HEK293 (cell line): Measurements from ENCODE around the gene ITPKA.

ENCODE experiments used
- CTCF ChIA-PET: fragments of 350-600 bp; formaldehyde crosslinking; extraction: SDS; loops from one replicate; lab custom pipeline; 2021; ENCODE audit warnings: antibody characterized with exemption; lab: Yijun Ruan, JAX
- POLR2A ChIA-PET: fragments of 300-600 bp; formaldehyde crosslinking; extraction: SDS; loops from one replicate; lab custom pipeline; 2020; ENCODE audit warnings: antibody characterized with exemption, inconsistent platforms; lab: Yijun Ruan, JAX
- H3K27ac ChIP-seq: fragments of 200-500 bp; sonication (Bioruptor generic); 2 replicates; pipeline ENCODE4 v1.5.1; 2014; ENCODE audit warnings: low read depth, low read length, control low read depth, inconsistent platforms; ENCODE audit errors: extremely low read depth
- H3K36me3 ChIP-seq, 2 experiments: fragments of 200-500 bp in 1 of 2; sonication (Bioruptor generic) in 1 of 2; 1 replicate in 1 of 2; 2 replicates in 1 of 2; pipeline ENCODE4 v1.5.1; 2014 to 2017; ENCODE audit warnings: inconsistent platforms in 2 of 2, low read length in 2 of 2; ENCODE audit not compliant: control insufficient read depth in 2 of 2, insufficient read depth in 1 of 2
- H3K4me1 ChIP-seq: fragments of 200-500 bp; sonication (Bioruptor generic); 2 replicates; pipeline ENCODE4 v1.5.1; 2014; ENCODE audit warnings: mild to moderate bottlenecking, low read length, inconsistent platforms; ENCODE audit not compliant: control insufficient read depth, insufficient read depth
- H3K4me3 ChIP-seq: 2 replicates; pipeline ENCODE4 v1.5.1; 2011; ENCODE audit warnings: low read depth, mild to moderate bottlenecking, control low read depth, low read length, moderate library complexity
- H3K9me3 ChIP-seq: fragments of 200-500 bp; sonication (Bioruptor generic); 2 replicates; pipeline ENCODE4 v1.5.1; 2014; ENCODE audit warnings: low read depth, low read length, inconsistent platforms; ENCODE audit not compliant: control insufficient read depth, insufficient read depth
- ELK4 ChIP-seq: IDR thresholded peaks from 2 replicates; pipeline ENCODE4 v1.6.1; 2011; ENCODE audit warnings: mild to moderate bottlenecking, low read depth, low read length, borderline replicate concordance
- FEZF1 ChIP-seq: fragments of 450-650 bp; formaldehyde crosslinking; IDR thresholded peaks from 2 replicates; pipeline ENCODE4 v1.5.1; 2016; ENCODE audit warnings: missing biosample characterization, missing genetic modification characterization
- IKZF3 ChIP-seq: fragments of 450-650 bp; IDR thresholded peaks from 2 replicates; pipeline ENCODE4 v1.5.0; 2018; ENCODE audit warnings: missing biosample characterization, mild to moderate bottlenecking, missing genetic modification characterization, moderate library complexity
- KLF16 ChIP-seq: fragments of 450-650 bp; formaldehyde crosslinking; IDR thresholded peaks from 2 replicates; pipeline ENCODE4 v1.5.1; 2017; ENCODE audit warnings: missing biosample characterization, missing genetic modification characterization
- MYNN ChIP-seq: fragments of 450-650 bp; formaldehyde crosslinking; IDR thresholded peaks from 2 replicates; pipeline ENCODE4 v1.5.1; 2016; ENCODE audit warnings: missing biosample characterization, missing genetic modification characterization, borderline replicate concordance
- PRDM4 ChIP-seq: fragments of 450-650 bp; formaldehyde crosslinking; IDR thresholded peaks from 2 replicates; pipeline ENCODE4 v1.5.1; 2017; ENCODE audit warnings: missing biosample characterization, missing genetic modification characterization
- SP7 ChIP-seq: fragments of 450-650 bp; formaldehyde crosslinking; IDR thresholded peaks from 2 replicates; pipeline ENCODE4 v1.5.1; 2016; ENCODE audit warnings: missing biosample characterization, missing genetic modification characterization
- ZBTB8A ChIP-seq: fragments of 450-650 bp; formaldehyde crosslinking; IDR thresholded peaks from 2 replicates; pipeline ENCODE4 v1.5.1; 2016; ENCODE audit warnings: missing biosample characterization, missing genetic modification characterization
- ZNF114 ChIP-seq: fragments of 450-650 bp; formaldehyde crosslinking; IDR thresholded peaks from 2 replicates; pipeline ENCODE4 v1.5.0; 2017; ENCODE audit warnings: missing biosample characterization, missing genetic modification characterization
- ZNF157 ChIP-seq: fragments of 450-650 bp; formaldehyde crosslinking; IDR thresholded peaks from 2 replicates; pipeline ENCODE4 v1.5.1; 2016; ENCODE audit warnings: missing biosample characterization, missing genetic modification characterization
- ZNF175 ChIP-seq: fragments of 450-650 bp; formaldehyde crosslinking; IDR thresholded peaks from 2 replicates; pipeline ENCODE4 v1.5.1; 2016; ENCODE audit warnings: missing biosample characterization, missing genetic modification characterization
- ZNF311 ChIP-seq: fragments of 450-650 bp; formaldehyde crosslinking; IDR thresholded peaks from 2 replicates; pipeline ENCODE4 v1.5.1; 2017; ENCODE audit warnings: missing biosample characterization, missing genetic modification characterization, borderline replicate concordance
- ZNF600 ChIP-seq: fragments of 450-650 bp; formaldehyde crosslinking; IDR thresholded peaks from 2 replicates; pipeline ENCODE4 v1.5.1; 2016; ENCODE audit warnings: missing biosample characterization, missing genetic modification characterization
- ZNF792 ChIP-seq: fragments of 450-650 bp; formaldehyde crosslinking; IDR thresholded peaks from 2 replicates; pipeline ENCODE4 v1.5.1; 2016; ENCODE audit warnings: missing biosample characterization, missing genetic modification characterization
- ZNF830 ChIP-seq: fragments of 450-650 bp; IDR thresholded peaks from 2 replicates; pipeline ENCODE4 v1.5.0; 2018; ENCODE audit warnings: missing biosample characterization, missing genetic modification characterization, low read depth, mild to moderate bottlenecking, moderate library complexity
- ZNF837 ChIP-seq: fragments of 450-650 bp; formaldehyde crosslinking; IDR thresholded peaks from 2 replicates; pipeline ENCODE4 v1.5.1; 2016; ENCODE audit warnings: missing biosample characterization, missing genetic modification characterization
- TF ChIP-seq, protein P1 (sequence below): fragments of 450-650 bp; formaldehyde crosslinking; IDR thresholded peaks from 2 replicates; pipeline ENCODE4 v1.5.1; 2016; ENCODE audit warnings: missing biosample characterization, missing genetic modification characterization

Gene ITPKA

DNA sequence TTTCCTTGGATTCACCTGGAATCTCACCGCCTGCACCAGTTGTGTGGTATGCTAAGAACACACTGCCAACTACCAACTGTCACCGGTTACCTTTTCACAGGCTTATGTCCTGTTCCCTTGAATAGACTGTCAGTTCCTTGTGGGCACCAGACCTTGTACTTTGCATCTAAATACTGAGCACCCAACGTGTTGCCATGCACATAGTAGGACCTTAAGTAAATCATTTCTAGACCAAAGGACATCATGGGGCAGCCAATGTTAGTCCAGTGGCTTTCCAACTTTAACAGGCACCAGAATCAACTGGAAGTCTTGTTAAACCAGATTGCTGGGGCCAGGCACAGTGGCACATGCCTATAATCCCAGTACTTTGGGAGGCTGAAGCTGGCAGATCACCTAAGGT is 51.5 kb downstream of the ITPKA start:
- H3K4me3 ChIP-seq: no peak overlapping the region
- ChIA-PET CTCF (interaction anchor here (1.0 kb wide), 1 partner anchor 12 kb away, joined by 4 read pairs; no protein-coding TSS in a partner anchor), POLR2A (interaction anchor here (0.6 to 1.7 kb wide), 2 partner anchors 31 to 34 kb away, joined by 4 to 5 read pairs; partner anchors contain the start of gene LTK)
- H3K4me1 ChIP-seq: no peaks in the 10 kb centered on the region
- no peak overlapping the region for H3K27ac ChIP-seq
- no peaks in the 10 kb centered on the region for H3K9me3 ChIP-seq
- TF ChIP-seq PRDM4 (tag by site-specific recombination): no peak
- TF ChIP-seq KLF16 (tag by site-specific recombination): no peak
- TF ChIP-seq ZBTB8A (tag by site-specific recombination): no peak
- no peak for TF ChIP-seq ZNF114 (tag by site-specific recombination)
- TF ChIP-seq ZNF175: no peak
- no peak for TF ChIP-seq ELK4
- no peak for TF ChIP-seq FEZF1 (tag by site-specific recombination)
- TF ChIP-seq ZNF792: no peak
- TF ChIP-seq, protein P1, sequence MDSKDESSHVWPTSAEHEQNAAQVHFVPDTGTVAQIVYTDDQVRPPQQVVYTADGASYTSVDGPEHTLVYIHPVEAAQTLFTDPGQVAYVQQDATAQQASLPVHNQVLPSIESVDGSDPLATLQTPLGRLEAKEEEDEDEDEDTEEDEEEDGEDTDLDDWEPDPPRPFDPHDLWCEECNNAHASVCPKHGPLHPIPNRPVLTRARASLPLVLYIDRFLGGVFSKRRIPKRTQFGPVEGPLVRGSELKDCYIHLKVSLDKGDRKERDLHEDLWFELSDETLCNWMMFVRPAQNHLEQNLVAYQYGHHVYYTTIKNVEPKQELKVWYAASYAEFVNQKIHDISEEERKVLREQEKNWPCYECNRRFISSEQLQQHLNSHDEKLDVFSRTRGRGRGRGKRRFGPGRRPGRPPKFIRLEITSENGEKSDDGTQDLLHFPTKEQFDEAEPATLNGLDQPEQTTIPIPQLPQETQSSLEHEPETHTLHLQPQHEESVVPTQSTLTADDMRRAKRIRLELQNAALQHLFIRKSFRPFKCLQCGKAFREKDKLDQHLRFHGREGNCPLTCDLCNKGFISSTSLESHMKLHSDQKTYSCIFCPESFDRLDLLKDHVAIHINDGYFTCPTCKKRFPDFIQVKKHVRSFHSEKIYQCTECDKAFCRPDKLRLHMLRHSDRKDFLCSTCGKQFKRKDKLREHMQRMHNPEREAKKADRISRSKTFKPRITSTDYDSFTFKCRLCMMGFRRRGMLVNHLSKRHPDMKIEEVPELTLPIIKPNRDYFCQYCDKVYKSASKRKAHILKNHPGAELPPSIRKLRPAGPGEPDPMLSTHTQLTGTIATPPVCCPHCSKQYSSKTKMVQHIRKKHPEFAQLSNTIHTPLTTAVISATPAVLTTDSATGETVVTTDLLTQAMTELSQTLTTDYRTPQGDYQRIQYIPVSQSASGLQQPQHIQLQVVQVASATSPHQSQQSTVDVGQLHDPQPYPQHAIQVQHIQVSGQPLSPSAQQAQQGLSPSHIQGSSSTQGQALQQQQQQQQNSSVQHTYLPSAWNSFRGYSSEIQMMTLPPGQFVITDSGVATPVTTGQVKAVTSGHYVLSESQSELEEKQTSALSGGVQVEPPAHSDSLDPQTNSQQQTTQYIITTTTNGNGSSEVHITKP: no peak
- no peak for TF ChIP-seq MYNN (tag by site-specific recombination)
- no peak for TF ChIP-seq ZNF830 (tag by site-specific recombination)
- TF ChIP-seq ZNF837 (tag by site-specific recombination): no peak
- TF ChIP-seq ZNF600 (tag by site-specific recombination): no peak
- no peak for TF ChIP-seq IKZF3
- TF ChIP-seq ZNF157 (tag by site-specific recombination): no peak
- H3K36me3 ChIP-seq: no peaks in the 10 kb centered on the region

- Histone ChIP-seq H3K36me3 (no peaks in the 10 kb centered on the region), H3K4me1 (no peaks in the 10 kb centered on the region), H3K4me3 (no peak overlapping the region), H3K9me3 (no peaks in the 10 kb centered on the region), H3K27ac (no peak overlapping the region)
- CTCF ChIA-PET: no interaction called here
- TF ChIP-seq SP7 (tag by site-specific recombination): 0 out of 2 replicates have a peak, but pooled peaks have one; percentile 17
- no peak for TF ChIP-seq ZNF311 (tag by site-specific recombination)
- POLR2A ChIA-PET: no interaction called here
Observed at GRCh38 chr15:41546851-41547786, 53.4 kb downstream of the ITPKA start.
